Choroid plexus epithelial cell (primary cell): Measurements from ENCODE around the gene XRN2.

Experiments
- DNase-seq: peaks from one replicate; pipeline ENCODE4 v3.0.0-alpha.2; 2010; ENCODE audit warnings: low read depth
- H3K4me3 ChIP-seq: 2 replicates; pipeline ENCODE4 v1.5.1; 2011; ENCODE audit warnings: low read depth, mild to moderate bottlenecking, control low read depth, low read length, moderate library complexity
- TF ChIP-seq, protein P1 (sequence below): conservative IDR thresholded peaks from 2 replicates; pipeline ENCODE4 v1.5.1; 2011; ENCODE audit warnings: low read depth, mild to moderate bottlenecking, control low read depth, inconsistent platforms, low read length, moderate library complexity

XRN2 gene

DNA sequence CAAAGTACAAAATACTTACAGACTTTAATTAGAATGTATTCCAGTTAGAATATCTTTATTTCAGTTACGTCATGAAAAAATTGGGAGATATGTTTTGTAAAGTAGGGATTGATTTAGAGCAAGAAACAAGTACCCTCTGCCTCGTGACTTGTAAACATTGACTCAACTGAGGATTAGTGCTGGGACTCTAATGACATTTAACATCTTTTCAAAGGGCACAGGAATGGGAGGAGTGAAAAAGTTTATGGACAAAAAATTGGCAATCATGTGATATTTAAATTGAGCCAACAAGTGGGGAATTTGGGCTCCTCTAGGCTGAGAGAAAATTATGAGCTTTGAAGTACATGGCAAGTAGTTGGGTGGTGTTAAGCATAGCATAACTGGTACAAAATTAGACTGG is 68.9 kb downstream of the XRN2 start:
- TF ChIP-seq, protein P1, sequence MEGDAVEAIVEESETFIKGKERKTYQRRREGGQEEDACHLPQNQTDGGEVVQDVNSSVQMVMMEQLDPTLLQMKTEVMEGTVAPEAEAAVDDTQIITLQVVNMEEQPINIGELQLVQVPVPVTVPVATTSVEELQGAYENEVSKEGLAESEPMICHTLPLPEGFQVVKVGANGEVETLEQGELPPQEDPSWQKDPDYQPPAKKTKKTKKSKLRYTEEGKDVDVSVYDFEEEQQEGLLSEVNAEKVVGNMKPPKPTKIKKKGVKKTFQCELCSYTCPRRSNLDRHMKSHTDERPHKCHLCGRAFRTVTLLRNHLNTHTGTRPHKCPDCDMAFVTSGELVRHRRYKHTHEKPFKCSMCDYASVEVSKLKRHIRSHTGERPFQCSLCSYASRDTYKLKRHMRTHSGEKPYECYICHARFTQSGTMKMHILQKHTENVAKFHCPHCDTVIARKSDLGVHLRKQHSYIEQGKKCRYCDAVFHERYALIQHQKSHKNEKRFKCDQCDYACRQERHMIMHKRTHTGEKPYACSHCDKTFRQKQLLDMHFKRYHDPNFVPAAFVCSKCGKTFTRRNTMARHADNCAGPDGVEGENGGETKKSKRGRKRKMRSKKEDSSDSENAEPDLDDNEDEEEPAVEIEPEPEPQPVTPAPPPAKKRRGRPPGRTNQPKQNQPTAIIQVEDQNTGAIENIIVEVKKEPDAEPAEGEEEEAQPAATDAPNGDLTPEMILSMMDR, result no peak
- no peak for DNase-seq
- H3K4me3 ChIP-seq, result no peak overlapping the region

DNA sequence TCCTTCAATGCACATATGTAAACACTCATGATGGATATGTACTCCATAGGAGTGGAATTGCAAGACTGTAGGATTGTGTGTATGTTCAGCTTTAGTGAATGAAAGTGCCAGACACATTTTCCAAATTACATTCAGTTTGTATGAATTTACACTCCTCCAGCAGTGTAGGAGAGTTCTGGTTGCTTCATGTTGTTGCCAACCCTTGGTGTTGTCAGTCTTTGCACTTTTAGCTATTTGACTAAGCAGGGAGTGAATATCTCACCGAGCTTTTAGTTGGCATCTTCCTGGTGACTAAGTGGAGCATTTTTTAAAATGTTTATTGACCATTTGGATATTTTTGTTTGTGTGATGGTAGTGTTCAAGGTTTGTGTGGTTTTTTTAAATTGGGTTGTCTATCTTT is 70.3 kb downstream of the XRN2 start:
- TF ChIP-seq, protein P1, result no peak
- DNase-seq, result no peak
- no peak overlapping the region for H3K4me3 ChIP-seq

- H3K4me3 ChIP-seq, result no peak overlapping the region
- TF ChIP-seq, protein P1, result no peak
- peak; percentile 21 for DNase-seq
These were observed 73.5 kb downstream of the XRN2 start for GRCh38 chr20:21376626-21377025.

DNA sequence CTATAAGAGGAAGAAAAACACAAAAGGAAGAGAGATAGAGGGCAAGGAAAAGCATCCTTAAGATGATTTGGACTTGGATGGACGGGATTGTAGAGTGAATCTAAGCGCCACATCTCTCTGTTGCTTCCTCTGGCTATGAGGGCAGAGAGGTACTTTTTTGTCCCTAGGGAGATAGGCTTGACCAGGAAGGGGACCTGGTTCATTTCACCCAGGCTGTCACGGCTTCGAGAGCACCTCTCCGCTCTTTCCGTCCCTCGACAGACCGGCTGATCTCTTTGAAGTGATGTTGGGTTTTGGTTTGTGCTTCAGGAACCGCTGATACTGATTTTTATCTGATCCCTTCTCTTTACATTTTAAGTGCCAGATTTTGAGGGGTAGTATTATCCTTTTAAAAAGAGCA is 74.6 kb downstream of the XRN2 start:
- TF ChIP-seq, protein P1, result no peak
- no peak for DNase-seq
- no peak overlapping the region for H3K4me3 ChIP-seq

DNA sequence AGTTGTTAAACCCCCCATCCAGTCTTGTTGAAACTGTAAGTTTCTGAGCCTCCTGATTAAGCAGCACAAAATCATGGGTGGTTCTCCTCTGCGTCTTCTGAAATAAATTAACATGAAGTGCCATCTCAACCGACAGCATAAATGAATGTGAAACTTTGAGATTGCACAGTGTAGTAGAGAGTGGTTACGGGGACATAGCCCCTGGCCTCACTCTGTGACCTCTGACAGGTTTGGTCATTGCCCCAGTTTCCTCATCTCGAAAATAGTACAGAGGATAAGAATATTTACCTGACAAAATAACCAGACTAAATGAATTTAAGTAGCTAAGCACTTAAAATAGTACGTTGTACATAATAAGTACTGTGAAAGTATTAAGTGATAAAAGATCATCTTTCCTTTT is 75.1 kb downstream of the XRN2 start:
- H3K4me3 ChIP-seq, result no peak overlapping the region
- no peak for DNase-seq
- TF ChIP-seq, protein P1, result no peak

- H3K4me3 ChIP-seq, result no peak overlapping the region
- DNase-seq, result no peak
- TF ChIP-seq, protein P1, result no peak
These were observed 77.6 kb downstream of the XRN2 start for GRCh38 chr20:21380711-21381110.

DNA sequence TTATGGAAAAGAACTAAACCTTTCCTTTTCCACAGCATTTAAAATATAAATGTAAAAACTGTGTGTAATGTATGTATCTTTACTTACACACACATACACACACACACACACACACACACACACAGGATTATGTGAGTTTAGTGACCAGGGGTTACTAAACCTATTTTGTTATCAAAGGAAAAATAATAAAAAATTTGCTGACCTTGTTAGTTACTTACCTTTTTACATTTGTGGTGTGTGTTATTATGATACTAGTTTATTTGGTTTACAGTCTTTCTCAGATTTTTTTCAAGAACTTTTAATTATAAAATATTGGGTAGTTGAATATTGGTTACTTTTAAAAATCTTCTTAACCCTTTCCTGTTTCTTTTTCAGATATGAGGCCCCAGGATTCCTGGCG is 78.5 kb downstream of the XRN2 start:
- H3K4me3 ChIP-seq, result no peak overlapping the region
- DNase-seq, result no peak
- TF ChIP-seq, protein P1, result no peak
